H1 (cell line): ENCODE measurements around the gene TLCD5. TPM values are rescaled to one million over a fixed set of nuclear protein-coding genes. Genes with fewer than 3 reads are reported as not detected.

Source experiments
- RBBP5 ChIP-seq: IDR thresholded peaks from 2 replicates; pipeline ENCODE4 v1.7.1; 2012; ENCODE audit warnings: low read depth, mild to moderate bottlenecking, inconsistent platforms, low read length, moderate library complexity, borderline replicate concordance
- SAP30 ChIP-seq: fragments of 300-600 bp; sonication (generic); IDR thresholded peaks from 2 replicates; pipeline ENCODE4 v1.7.1; 2012; ENCODE audit warnings: low read length, moderate library complexity, mild to moderate bottlenecking, inconsistent platforms; ENCODE audit not compliant: insufficient read depth, insufficient replicate concordance
- SIX5 ChIP-seq: IDR thresholded peaks from 2 replicates; pipeline ENCODE4 v1.6.1; 2011; ENCODE audit warnings: mild to moderate bottlenecking, low read depth, low read length
- SP2 ChIP-seq: IDR thresholded peaks from 2 replicates; pipeline ENCODE4 v1.6.1; 2012; ENCODE audit warnings: mild to moderate bottlenecking, low read length, inconsistent platforms
- polyA plus RNA-seq, 7 experiments: library from polyadenylated mRNA; depleted of rRNA in 3 of 7; stranded (reverse) in 5 of 7; unstranded in 2 of 7; fragments of >200 nt in 5 of 7; fragments of 200-250 nt in 2 of 7; gene quantifications; 1 replicate in 5 of 7; 2 replicates in 1 of 7; 4 replicates in 1 of 7; pipeline versions ENCODE4 v1.2.1 to v1.2.3, GENCODE V29; 2011 to 2013; ENCODE audit warnings: missing spikeins in 2 of 7, mixed read lengths in 2 of 7
- total RNA-seq: library from RNA; stranded (reverse); fragmentation: NEBNext Ultra II Directional; extraction: Animal tissue kit (Norgen Biotek cat#: 25700); gene quantifications from 2 replicates; pipeline ENCODE4 v1.2.1, GENCODE V29; 2021
- TF ChIP-seq, protein P1 (sequence below): IDR thresholded peaks from 2 replicates; pipeline ENCODE4 v1.6.1; 2011; ENCODE audit warnings: low read depth, mild to moderate bottlenecking, low read length; ENCODE audit not compliant: insufficient read depth
- TF ChIP-seq, protein P2 (sequence below): IDR thresholded peaks from 2 replicates; pipeline ENCODE4 v1.6.1; 2012; ENCODE audit warnings: inconsistent platforms
- TF ChIP-seq, protein P3 (sequence below), 3 experiments: IDR thresholded peaks; 1 replicate in 2 of 3; 2 replicates in 1 of 3; pipeline versions ENCODE4 v1.5.1 to v1.6.1; 2011; ENCODE audit warnings: low read length in 3 of 3, mild to moderate bottlenecking in 3 of 3, inconsistent platforms in 2 of 3, low read depth in 1 of 3, moderate library complexity in 1 of 3; ENCODE audit not compliant: insufficient read depth in 1 of 3; ENCODE audit errors: control extremely low read depth in 1 of 3

The TLCD5 gene
- total and polyA plus RNA-seq, 2 of the 8 experiments (the other 6 are each of a cell fraction or from before 2014, with no cell fraction given): 9.5 to 10.1 TPM

DNA sequence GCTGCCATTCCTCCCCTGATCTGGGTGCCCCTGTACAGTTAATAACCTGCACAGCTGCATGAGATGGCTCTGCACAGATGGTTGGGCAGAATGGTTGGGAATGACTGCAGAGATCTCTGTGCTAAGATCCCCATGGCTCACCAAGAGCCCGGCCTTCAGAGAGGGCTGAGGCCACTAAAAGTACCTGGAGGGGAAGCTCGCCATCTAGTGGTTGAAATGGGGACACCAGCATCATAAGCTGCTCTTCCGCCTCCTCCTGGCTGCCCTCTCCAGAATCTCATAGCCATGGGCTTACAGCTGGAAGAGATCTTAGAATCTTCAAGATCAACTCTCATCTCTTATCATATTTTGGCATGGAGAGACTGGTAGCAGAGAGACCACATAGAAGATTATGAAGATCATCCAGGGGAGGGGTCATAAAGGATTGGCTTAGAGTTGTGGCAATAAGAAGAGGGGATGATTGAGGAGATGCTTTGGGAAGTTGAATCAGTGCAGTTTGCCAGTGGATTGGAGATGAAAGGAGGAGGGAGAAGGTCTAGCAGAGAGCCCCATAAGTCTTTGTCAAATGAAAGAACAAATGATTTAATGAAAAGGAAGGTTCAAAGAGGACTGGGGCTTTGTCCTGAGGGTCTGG lies 22.0 kb upstream of the TLCD5 start (continued):
- TF ChIP-seq, protein P1, sequence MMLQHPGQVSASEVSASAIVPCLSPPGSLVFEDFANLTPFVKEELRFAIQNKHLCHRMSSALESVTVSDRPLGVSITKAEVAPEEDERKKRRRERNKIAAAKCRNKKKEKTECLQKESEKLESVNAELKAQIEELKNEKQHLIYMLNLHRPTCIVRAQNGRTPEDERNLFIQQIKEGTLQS: 0 out of 2 replicates have a peak, but pooled peaks have one; percentile 41
- TF ChIP-seq SIX5 (no peak), SP2 (no peak), RBBP5 (no peak), SAP30 (no peak)
- TF ChIP-seq, protein P2, sequence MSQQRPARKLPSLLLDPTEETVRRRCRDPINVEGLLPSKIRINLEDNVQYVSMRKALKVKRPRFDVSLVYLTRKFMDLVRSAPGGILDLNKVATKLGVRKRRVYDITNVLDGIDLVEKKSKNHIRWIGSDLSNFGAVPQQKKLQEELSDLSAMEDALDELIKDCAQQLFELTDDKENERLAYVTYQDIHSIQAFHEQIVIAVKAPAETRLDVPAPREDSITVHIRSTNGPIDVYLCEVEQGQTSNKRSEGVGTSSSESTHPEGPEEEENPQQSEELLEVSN: no peak
- TF ChIP-seq, protein P3, sequence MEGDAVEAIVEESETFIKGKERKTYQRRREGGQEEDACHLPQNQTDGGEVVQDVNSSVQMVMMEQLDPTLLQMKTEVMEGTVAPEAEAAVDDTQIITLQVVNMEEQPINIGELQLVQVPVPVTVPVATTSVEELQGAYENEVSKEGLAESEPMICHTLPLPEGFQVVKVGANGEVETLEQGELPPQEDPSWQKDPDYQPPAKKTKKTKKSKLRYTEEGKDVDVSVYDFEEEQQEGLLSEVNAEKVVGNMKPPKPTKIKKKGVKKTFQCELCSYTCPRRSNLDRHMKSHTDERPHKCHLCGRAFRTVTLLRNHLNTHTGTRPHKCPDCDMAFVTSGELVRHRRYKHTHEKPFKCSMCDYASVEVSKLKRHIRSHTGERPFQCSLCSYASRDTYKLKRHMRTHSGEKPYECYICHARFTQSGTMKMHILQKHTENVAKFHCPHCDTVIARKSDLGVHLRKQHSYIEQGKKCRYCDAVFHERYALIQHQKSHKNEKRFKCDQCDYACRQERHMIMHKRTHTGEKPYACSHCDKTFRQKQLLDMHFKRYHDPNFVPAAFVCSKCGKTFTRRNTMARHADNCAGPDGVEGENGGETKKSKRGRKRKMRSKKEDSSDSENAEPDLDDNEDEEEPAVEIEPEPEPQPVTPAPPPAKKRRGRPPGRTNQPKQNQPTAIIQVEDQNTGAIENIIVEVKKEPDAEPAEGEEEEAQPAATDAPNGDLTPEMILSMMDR (IDR thresholded peaks at IDR 0.05; ENCODE audit: control extremely low read depth in 1 of 3, insufficient read depth in 1 of 3, low read depth in 1 of 3, low read length in 3 of 3): peak; percentile 96 to 100 (median 100)
